Pancreas (tissue), 10 donors: ENCODE results near the gene PPP2R2C. TPM values are rescaled to one million over a fixed set of nuclear protein-coding genes. Genes with fewer than 3 reads are reported as not detected.

Source experiments
- ATAC-seq, 4 donors: fragments of 200-7000 bp; cut with Tn5 transposase; one replicate each; pipeline versions ENCODE4 v1.8.0 to v1.9.1; 2020; ENCODE audit warnings: mild to moderate bottlenecking in 4 of 4, moderate library complexity in 4 of 4
- DNase-seq, 6 donors: peaks; one replicate each; pipeline ENCODE4 v3.0.0-alpha.2; 2020
- FAIRE-seq: peaks from 2 replicates; lab custom pipeline; 2012; peaks lifted over from hg19 to GRCh38; lab: Jason Lieb, UNC
- H3K27ac ChIP-seq, 4 donors: fragments of 200-600 bp; sonication (generic); 1 replicate in 3 of 4; 2 replicates in 1 of 4; pipeline versions ENCODE4 v1.5.0 to v1.8.0; 2020
- H3K27me3 ChIP-seq, 4 donors: fragments of 200-600 bp; one replicate each; pipeline ENCODE4 v1.8.0; 2021
- H3K36me3 ChIP-seq, 3 donors: fragments of 200-600 bp; sonication (generic) in 1 of 3; one replicate each; pipeline versions ENCODE4 v1.5.0 to v1.8.0; 2020 to 2021
- H3K4me1 ChIP-seq, 3 donors: fragments of 200-600 bp; one replicate each; pipeline ENCODE4 v1.8.0; 2021
- H3K4me3 ChIP-seq, 4 donors: fragments of 200-600 bp; sonication (generic) in 2 of 4; one replicate each; pipeline versions ENCODE4 v1.5.0 to v1.8.0; 2020 to 2021
- H3K9me3 ChIP-seq, 4 donors: fragments of 200-600 bp; one replicate each; pipeline ENCODE4 v1.8.0; 2021
- WGBS, 2 donors: extraction: QIAGEN DNeasy Blood & Tissue Kit; methylation state at CpG; one replicate each; pipeline ENCODE4 v1.1.7; 2013; 5-methylcytosine and 5-hydroxymethylcytosine counted together
- intact Hi-C, 3 donors: fragments of 100-400 bp; cut with DNase I; formaldehyde crosslinking; loops; one replicate each; pipeline versions ENCODE4 v1.11.1 to v1.14.2; 2022
- polyA plus RNA-seq, 2 donors: library from polyadenylated mRNA; stranded (reverse); fragments of 200-250 nt; gene quantifications; one replicate each; pipeline ENCODE4 v1.2.3, GENCODE V29; 2013
- total RNA-seq, 6 donors: library from RNA; stranded (reverse); fragmentation: NEBNext Ultra II Directional in 4 of 6; extraction: Animal tissue kit (Norgen Biotek cat#: 25700) in 4 of 6; gene quantifications; one replicate each; pipeline versions ENCODE4 v1.2.1 to v1.2.4, GENCODE V29; 2021 to 2023
- TF ChIP-seq, protein P1 (sequence below), 4 donors: fragments of 200-600 bp; sonication (generic) in 3 of 4; IDR thresholded peaks; one replicate each; pipeline versions ENCODE4 v1.5.0 to v1.8.0; 2021; ENCODE audit warnings: antibody characterized with exemption in 4 of 4
- donor health status: healthy with polysubstance abuse.
- donor health status: DM: no; HTN: no; CAD: no; lungs with moderate emphysema.
- donor health status: DM: no; HTN: no; CAD: no.
- donor health status: control.
- donor health status: control.
- donor health status: Bipolar disorder and iron deficiency.
- donor health status: DM: yes; HTN: yes; CAD: no.
- donor health status: DM: no; HTN: no; CAD: no.
- donor health status: DM: no; HTN: no; CAD: no.
- donor health status: DM: yes; HTN: yes; CAD: no.

PPP2R2C gene
- total and polyA plus RNA-seq, 8 donors: 0.05 to 2.0 (median 0.55) TPM

DNA sequence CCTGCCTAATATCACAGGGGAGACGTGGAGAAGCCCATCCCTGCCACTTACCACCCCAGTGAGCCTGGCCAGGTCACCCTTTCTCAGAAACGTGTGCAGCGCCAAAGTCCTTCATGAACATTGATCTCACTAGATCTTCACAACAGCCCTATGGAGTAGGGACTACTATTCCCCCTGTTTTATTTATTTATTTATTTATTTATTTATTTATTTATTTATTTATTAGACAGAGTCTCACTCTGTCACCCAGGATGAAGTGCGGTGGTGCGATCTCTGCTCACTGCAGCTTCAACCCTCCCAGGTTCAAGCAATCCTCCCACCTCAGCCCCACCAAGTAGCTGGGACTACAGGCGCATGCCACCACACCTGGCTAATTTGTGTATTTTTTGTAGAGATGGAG lies 61.8 kb downstream of the PPP2R2C start:
- TF ChIP-seq, protein P1, sequence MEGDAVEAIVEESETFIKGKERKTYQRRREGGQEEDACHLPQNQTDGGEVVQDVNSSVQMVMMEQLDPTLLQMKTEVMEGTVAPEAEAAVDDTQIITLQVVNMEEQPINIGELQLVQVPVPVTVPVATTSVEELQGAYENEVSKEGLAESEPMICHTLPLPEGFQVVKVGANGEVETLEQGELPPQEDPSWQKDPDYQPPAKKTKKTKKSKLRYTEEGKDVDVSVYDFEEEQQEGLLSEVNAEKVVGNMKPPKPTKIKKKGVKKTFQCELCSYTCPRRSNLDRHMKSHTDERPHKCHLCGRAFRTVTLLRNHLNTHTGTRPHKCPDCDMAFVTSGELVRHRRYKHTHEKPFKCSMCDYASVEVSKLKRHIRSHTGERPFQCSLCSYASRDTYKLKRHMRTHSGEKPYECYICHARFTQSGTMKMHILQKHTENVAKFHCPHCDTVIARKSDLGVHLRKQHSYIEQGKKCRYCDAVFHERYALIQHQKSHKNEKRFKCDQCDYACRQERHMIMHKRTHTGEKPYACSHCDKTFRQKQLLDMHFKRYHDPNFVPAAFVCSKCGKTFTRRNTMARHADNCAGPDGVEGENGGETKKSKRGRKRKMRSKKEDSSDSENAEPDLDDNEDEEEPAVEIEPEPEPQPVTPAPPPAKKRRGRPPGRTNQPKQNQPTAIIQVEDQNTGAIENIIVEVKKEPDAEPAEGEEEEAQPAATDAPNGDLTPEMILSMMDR (IDR thresholded peaks at IDR 0.05): no peak
- intact Hi-C loops: no loop called here
- Histone ChIP-seq H3K36me3 (no peaks in the 10 kb centered on the region), H3K9me3 (no peaks in the 10 kb centered on the region), H3K27ac (no peak overlapping the region), H3K27me3 (peaks cover 0 to 3% (median 0%) of the 10 kb centered on the region in 4 donors), H3K4me1 (no peaks in the 10 kb centered on the region), H3K4me3 (no peak overlapping the region)
- FAIRE-seq (no peak), ATAC-seq (no peak), DNase-seq (no peak)
- WGBS, 2 donors: 72 to 74% methylated on average over 6 of the region's 6 CpGs

GRCh38 chr4:6410068-6410467 lies 62.3 kb downstream of the PPP2R2C start:
- no peaks in the 10 kb centered on the region for H3K36me3 ChIP-seq
- intact Hi-C loops: no loop called here
- ATAC-seq (no peak), DNase-seq (no peak), FAIRE-seq (no peak)
- H3K9me3 ChIP-seq: no peaks in the 10 kb centered on the region
- no peak overlapping the region for H3K4me3 ChIP-seq
- no peak overlapping the region for H3K27ac ChIP-seq
- TF ChIP-seq, protein P1 (IDR thresholded peaks at IDR 0.05): no peak
- no peaks in the 10 kb centered on the region for H3K4me1 ChIP-seq
- no peaks in the 10 kb centered on the region for H3K27me3 ChIP-seq
- WGBS, 2 donors: 57 to 64% methylated on average over 11 of the region's 11 CpGs

DNA sequence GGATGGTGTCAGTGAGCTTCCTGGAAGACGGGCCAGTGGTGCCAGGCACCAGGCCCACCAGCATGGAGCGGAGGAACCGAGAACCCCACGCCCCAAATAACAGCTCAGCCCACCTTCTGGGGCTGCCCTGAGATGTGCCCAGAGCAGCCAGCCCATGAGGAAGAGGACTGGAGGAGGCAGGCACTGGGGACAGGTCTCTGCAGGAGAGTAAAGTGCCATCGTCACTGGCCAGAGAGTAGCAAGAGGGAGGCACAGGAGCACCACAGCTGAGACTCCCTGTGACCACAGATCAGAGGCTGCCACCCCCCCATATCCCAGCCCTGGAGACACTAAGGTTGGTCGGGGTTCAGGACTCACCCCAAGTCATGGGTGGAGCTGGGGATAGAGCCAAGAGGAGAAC lies 63.0 kb downstream of the PPP2R2C start:
- TF ChIP-seq, protein P1 (IDR thresholded peaks at IDR 0.05): no peak
- no peaks in the 10 kb centered on the region for H3K9me3 ChIP-seq
- H3K27ac ChIP-seq: no peak overlapping the region
- DNase-seq (no peak), FAIRE-seq (no peak), ATAC-seq (no peak)
- H3K4me1 ChIP-seq: no peaks in the 10 kb centered on the region
- WGBS, 2 donors: 50 to 53% methylated on average over 6 of the region's 6 CpGs
- H3K27me3 ChIP-seq: no peaks in the 10 kb centered on the region
- no peak overlapping the region for H3K4me3 ChIP-seq
- intact Hi-C loops: no loop called here
- no peaks in the 10 kb centered on the region for H3K36me3 ChIP-seq

DNA sequence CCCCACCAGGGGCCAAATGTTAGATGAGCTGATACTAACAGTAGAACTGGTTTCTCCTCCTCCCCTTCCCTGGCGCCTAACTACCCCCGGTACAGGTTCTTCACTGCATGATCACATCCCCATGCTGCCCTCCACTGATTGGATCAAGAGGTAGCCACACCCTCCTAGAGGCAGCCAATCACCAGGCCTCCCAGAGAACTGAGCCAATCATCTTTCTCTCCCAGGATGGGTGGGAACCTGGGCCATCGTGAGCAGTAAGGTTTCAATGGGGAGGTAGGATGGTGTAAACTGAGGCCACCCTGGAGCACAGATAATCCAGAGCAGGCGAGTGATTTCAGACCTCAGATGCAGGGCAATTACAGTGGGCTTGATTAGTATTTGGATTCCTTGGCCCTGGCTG lies 64.2 kb downstream of the PPP2R2C start:
- no peaks in the 10 kb centered on the region for H3K27me3 ChIP-seq
- DNase-seq: no peak
- ATAC-seq: no peak
- H3K9me3 ChIP-seq: no peaks in the 10 kb centered on the region
- no peaks in the 10 kb centered on the region for H3K4me1 ChIP-seq
- no peak for FAIRE-seq
- H3K36me3 ChIP-seq: no peaks in the 10 kb centered on the region
- WGBS, 2 donors: 37 to 68% methylated on average over 4 of the region's 4 CpGs
- H3K4me3 ChIP-seq: no peak overlapping the region
- intact Hi-C loops: no loop called here
- H3K27ac ChIP-seq: no peak overlapping the region
- TF ChIP-seq, protein P1 (IDR thresholded peaks at IDR 0.05): no peak

DNA sequence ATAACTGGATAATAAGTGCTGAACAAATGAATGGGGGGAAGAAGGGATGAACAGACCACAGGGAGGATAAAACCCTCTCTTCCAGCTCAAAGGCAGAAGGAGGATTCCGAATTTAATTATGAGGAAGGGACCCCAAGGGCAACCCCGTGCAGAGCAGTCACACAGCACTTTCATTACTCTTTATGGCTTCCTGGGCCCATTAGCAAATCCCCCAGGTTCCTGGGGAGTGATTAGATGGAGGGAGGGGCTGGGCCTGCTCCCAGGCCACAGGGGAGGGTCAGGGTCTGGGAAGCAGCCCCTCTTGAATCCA lies 67.1 kb downstream of the PPP2R2C start:
- H3K27me3 ChIP-seq: peaks cover 0 to 5% (median 0%) of the 10 kb centered on the region in 4 donors
- ATAC-seq: no peak
- H3K36me3 ChIP-seq: no peaks in the 10 kb centered on the region
- H3K9me3 ChIP-seq: no peaks in the 10 kb centered on the region
- DNase-seq: no peak
- no peaks in the 10 kb centered on the region for H3K4me1 ChIP-seq
- TF ChIP-seq, protein P1 (IDR thresholded peaks at IDR 0.05): no peak
- FAIRE-seq: no peak
- intact Hi-C loops: no loop called here
- WGBS, 2 donors: 10 to 13% methylated on average over 2 of the region's 2 CpGs
- H3K27ac ChIP-seq: no peak overlapping the region
- no peak overlapping the region for H3K4me3 ChIP-seq
